Lower leg skin (tissue), 4 donors: ENCODE data around the gene EDARADD. TPM values are rescaled to one million over a fixed set of nuclear protein-coding genes. Genes with fewer than 3 reads are reported as not detected.

Experiments
- DNase-seq, 2 donors: peaks; one replicate each; pipeline ENCODE4 v3.0.0-alpha.2; 2019; ENCODE audit warnings: low spot score in 2 of 2
- H3K4me3 ChIP-seq: fragments of 200-600 bp; sonication (generic); 2 replicates; pipeline ENCODE4 v1.5.1; 2017; ENCODE audit warnings: mild to moderate bottlenecking, low read depth; ENCODE audit not compliant: poor library complexity, severe bottlenecking
- POLR2A ChIP-seq, 2 donors: fragments of 450-650 bp; IDR thresholded peaks; one replicate each; pipeline ENCODE4 v1.6.1; 2016 to 2017; ENCODE audit warnings: antibody characterized with exemption in 2 of 2, mild to moderate bottlenecking in 1 of 2, moderate library complexity in 1 of 2
- WGBS, 2 donors: methylation state at CpG; one replicate each; pipeline ENCODE4 v1.1.5; 2018; 5-methylcytosine and 5-hydroxymethylcytosine counted together
- intact Hi-C: fragments of 100-400 bp; cut with DNase I; formaldehyde crosslinking; loops from one replicate; pipeline ENCODE4 v1.15.0; 2023; ENCODE audit warnings: low total_unique reads
- total RNA-seq, 4 donors: library from RNA; depleted of rRNA; stranded (reverse); fragments of >200 nt; gene quantifications; one replicate each; pipeline ENCODE4 v1.1.0, GENCODE V29; 2016
- TF ChIP-seq, protein P1 (sequence below), 3 donors: fragments of 450-650 bp; IDR thresholded peaks; one replicate each; pipeline ENCODE4 v1.5.1; 2016; ENCODE audit warnings: antibody characterized with exemption in 3 of 3, mild to moderate bottlenecking in 3 of 3, moderate library complexity in 2 of 3

EDARADD gene
- total RNA-seq, 4 donors from 2014 or later = 3.5 to 7.2 (median 4.5) TPM

DNA sequence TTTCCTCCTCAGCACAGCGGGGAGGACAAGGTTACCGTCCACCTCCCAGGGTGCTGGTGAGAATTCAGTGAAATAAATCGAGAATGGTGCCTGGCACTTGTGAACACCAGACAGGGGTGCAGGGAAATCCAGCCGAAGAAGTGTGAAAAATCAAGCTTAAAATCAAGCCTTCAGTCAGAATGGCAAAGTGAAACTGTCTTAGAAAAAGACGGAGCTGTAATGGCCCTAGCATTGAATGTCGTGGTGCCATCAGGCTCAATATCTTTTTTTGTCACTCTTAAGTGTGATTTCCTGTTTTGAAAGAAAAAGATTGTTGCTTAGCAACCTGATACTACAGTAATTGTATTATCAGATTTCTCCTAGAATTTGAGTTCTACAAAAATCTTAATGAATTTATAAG is 22.1 kb downstream of the EDARADD start:
- no peak overlapping the region for H3K4me3 ChIP-seq
- DNase-seq = peak in 1 of 2 donors; percentile 25
- intact Hi-C loops = no loop called here
- TF ChIP-seq, protein P1, sequence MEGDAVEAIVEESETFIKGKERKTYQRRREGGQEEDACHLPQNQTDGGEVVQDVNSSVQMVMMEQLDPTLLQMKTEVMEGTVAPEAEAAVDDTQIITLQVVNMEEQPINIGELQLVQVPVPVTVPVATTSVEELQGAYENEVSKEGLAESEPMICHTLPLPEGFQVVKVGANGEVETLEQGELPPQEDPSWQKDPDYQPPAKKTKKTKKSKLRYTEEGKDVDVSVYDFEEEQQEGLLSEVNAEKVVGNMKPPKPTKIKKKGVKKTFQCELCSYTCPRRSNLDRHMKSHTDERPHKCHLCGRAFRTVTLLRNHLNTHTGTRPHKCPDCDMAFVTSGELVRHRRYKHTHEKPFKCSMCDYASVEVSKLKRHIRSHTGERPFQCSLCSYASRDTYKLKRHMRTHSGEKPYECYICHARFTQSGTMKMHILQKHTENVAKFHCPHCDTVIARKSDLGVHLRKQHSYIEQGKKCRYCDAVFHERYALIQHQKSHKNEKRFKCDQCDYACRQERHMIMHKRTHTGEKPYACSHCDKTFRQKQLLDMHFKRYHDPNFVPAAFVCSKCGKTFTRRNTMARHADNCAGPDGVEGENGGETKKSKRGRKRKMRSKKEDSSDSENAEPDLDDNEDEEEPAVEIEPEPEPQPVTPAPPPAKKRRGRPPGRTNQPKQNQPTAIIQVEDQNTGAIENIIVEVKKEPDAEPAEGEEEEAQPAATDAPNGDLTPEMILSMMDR (IDR thresholded peaks at IDR 0.05) = no peak
- no peak for TF ChIP-seq POLR2A (IDR thresholded peaks at IDR 0.05)
- 70 to 73% methylated on average over 6 of the region's 6 CpGs for WGBS, 2 donors

DNA sequence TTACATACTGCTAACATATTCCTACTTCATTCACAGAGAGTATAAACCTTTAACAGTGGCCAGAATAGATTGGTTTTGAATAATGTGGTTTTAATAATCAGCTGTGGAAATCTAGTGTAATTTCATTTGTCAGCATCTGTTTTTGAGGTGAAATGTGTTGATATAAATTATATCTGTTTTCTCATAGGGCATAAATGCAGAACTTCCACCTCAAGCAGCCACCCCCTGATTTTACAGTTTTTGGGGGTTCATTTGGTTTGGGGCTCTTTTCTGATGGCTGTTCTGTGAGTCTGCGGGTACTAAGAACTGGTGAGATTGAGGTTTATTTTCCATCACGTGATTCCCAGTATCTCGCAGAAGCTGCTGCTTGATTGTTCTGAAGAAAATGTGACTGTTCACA is 23.2 kb downstream of the EDARADD start:
- no peak for DNase-seq
- H3K4me3 ChIP-seq = no peak overlapping the region
- intact Hi-C loops = no loop called here
- TF ChIP-seq POLR2A (IDR thresholded peaks at IDR 0.05) = no peak
- TF ChIP-seq, protein P1 (IDR thresholded peaks at IDR 0.05) = no peak
- WGBS, 2 donors = 84 to 88% methylated on average over 3 of the region's 3 CpGs

DNA sequence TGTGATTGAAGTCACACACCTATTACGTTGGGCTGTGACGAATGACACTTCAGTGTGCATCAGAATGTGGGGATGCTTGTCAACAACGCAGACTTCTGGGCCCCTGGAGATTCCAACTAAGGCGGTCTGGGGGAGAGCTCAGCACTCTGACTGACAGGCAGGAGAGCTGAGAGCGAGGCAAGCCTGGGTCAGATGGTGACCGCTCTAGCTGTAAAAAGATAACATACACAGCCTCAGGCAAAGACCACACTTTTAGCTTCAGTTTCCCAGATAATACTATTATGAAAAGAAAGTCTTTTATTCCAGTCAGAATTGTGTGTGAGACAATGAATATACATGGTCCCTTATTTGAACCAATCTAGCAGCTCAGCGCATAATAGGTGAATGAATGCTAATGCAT is 25.4 kb downstream of the EDARADD start:
- DNase-seq = peak in 1 of 2 donors; percentile 21
- intact Hi-C loops = no loop called here
- no peak for TF ChIP-seq POLR2A (IDR thresholded peaks at IDR 0.05)
- TF ChIP-seq, protein P1 (IDR thresholded peaks at IDR 0.05) = no peak
- WGBS, 2 donors = 93 to 94% methylated on average over 7 of the region's 7 CpGs
- no peak overlapping the region for H3K4me3 ChIP-seq

DNA sequence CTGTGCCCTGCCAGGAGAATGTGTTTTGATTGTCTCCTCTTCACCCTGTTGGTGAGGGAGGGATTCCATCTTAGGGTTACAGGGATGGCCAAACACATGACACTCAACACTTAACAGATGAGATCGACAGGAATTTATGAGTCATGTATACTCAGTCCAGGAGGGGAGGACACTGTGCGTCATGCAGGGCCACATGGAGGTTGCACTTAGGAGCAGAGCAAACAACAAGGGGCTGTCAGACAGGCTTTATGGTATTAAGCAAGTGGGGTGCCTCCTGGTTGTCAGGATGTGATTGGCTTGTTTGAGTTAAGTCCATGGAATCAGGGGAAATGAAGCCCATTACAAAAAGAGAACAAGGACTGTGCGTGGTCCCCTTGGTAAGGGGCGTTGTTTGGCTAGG is 26.9 kb downstream of the EDARADD start:
- no peak overlapping the region for H3K4me3 ChIP-seq
- peak in 1 of 2 donors; percentile 37 for DNase-seq
- TF ChIP-seq, protein P1 (IDR thresholded peaks at IDR 0.05) = no peak
- no peak for TF ChIP-seq POLR2A (IDR thresholded peaks at IDR 0.05)
- WGBS, 2 donors = 75 to 78% methylated on average over 4 of the region's 4 CpGs
- intact Hi-C loops = no loop called here

DNA sequence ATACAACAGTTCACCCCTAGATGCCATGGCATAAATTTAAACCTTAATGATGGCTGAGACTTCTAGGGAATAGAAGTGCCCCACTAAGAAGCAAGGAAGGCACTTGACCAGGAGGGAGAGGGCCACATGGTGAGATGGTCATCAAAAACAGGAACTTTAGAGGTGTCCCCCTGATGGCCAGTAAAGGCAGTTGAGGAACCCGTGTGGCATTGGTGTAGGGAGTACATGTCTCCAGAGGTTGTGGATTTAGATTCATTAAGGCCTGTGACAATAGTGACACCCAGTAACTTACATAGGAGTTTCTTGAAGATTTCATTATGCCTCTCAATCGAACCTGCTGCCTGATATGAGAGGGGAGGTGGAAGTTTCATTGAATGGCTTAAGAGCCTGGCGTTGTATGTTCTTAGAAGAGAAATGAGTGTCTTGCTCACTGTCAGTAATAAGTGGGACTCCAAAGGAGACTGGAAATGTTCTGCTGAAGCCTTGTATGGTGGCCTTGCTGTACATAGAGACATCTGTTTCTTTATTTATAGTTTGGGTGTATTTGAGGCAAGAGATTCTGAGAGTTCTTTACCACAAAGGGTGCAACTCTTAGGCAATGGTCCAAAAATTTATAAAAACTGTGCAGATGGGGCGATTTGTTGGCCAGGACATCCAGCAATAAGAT is 27.9 kb downstream of the EDARADD start:
- no peak overlapping the region for H3K4me3 ChIP-seq
- 51 to 79% methylated on average over 4 of the region's 4 CpGs for WGBS, 2 donors
- intact Hi-C loops = no loop called here
- peak in 1 of 2 donors; percentile 25 for DNase-seq
- TF ChIP-seq, protein P1 (IDR thresholded peaks at IDR 0.05) = no peak
- no peak for TF ChIP-seq POLR2A (IDR thresholded peaks at IDR 0.05)

DNA sequence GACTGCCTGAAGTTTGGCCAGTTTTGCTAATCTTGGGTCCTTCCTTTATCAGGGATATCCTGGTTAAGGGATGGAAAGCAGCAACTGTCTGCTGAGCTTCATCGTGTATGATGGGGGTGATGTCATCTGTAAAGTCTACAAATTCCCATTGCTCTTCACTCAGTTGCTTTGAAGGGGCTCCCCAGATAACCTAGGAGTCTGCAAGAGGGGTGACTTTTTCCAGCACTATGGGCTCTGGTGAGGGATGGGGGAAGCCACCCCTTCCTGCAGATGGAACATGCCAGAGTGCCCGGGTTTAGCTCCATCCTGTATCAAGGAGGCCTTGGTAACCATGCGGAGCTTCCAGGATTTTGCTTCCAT is 28.4 kb downstream of the EDARADD start:
- intact Hi-C loops = no loop called here
- WGBS, 2 donors = 80 to 83% methylated on average over 3 of the region's 3 CpGs
- no peak overlapping the region for H3K4me3 ChIP-seq
- TF ChIP-seq, protein P1 (IDR thresholded peaks at IDR 0.05) = no peak
- no peak for TF ChIP-seq POLR2A (IDR thresholded peaks at IDR 0.05)
- DNase-seq = no peak
